SH-SY5Y (cell line): ENCODE results near the gene GPR153.
A peak's percentile ranks its signal among the peaks of the same experiment; 100 is the strongest.

ENCODE experiments used
- GATA2 ChIP-seq: IDR thresholded peaks from 2 replicates; pipeline ENCODE4 v1.6.1; 2011; ENCODE audit warnings: mild to moderate bottlenecking, low read depth, low read length
- GATA3 ChIP-seq: IDR thresholded peaks from 2 replicates; pipeline ENCODE4 v1.6.1; 2011; ENCODE audit warnings: low read depth, mild to moderate bottlenecking, low read length, moderate library complexity

Gene GPR153

DNA sequence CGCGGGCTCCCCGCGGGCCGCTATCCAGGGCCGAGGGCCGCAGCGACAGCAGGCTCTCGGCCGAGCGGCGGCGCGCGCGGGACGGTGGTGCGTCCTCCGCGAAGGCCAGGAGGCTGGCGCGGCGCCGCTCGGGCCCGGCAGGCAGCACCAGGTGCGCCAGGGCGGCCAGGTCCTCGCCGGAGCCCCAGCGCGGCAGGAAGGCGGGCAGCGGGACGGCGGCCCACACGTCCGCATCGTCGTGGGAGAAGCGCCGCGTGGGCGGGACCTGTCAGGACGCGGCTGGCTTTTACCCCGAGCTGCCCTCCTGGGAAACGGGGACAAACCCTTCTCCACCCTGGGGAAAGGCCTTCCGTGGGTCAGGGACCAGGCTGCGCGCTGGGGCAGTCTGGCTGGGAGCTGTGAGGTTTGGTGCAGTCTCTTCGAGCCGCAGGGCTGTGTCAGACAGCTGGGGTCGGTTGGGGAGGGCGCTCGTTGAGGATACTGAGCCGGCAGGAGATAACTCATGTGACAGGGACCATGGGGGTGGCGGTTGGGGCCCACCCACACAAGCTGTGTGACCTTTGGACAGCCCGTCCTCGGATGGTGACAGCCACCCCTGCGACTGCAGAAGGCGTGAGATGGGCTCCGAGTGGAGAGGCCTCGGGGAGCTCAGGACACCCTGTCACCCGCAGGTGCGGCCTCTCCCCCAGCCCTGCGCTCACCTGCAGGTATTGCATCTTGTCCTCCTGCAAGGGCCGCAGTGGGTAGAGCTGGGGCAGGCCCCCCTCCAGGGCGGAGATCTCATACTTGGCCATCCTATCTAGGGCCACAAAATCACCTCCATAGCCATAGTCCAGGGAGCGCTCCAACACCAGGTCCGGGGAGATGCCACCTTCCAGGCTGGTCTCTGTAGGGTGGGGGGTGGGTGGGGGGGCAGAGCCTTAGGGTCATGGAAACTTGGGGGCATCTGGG, 10.9 kb downstream of the GPR153 start:
- TF ChIP-seq GATA3 (no peak), GATA2 (no peak)

DNA sequence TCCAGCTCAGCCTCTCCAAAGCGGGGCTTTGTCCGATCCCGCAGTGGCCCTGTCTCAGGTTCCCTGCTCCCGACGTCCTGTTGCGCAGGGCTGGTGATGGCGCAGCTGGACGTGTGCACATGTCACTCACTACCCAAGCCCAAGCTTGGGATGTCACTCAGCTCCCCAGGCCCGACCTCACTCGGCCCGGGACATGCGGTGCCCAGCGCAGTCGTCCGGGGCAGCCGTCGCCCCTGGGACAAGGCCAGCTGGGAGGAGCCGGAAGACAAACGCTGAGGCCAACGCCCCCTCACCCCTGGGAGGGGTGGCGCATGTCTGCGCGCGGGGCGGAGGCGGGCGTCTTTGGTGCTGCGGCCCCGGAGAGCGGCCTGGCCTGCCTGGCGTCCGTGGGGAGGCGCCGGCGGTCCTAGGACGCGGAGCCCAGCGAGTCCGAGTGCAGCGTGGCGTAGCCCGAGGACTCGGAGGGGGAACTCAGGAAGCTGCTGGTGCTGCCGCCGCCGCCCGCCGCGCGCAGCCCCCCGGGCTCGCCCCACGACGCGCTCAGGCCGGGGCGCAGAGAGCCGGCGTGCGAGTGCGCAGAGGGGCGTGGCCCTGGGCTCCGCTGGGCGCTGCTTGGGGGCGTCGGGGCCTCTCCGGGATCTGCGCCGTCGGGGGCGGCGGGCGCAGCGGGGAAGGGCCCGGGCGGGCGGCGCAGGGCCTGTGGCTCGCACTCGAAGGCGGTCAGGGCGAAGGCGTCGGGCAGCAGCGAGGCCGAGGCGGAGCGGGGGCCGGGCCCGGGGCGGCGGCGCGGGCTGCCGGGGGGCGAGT, 11.8 kb downstream of the GPR153 start:
- TF ChIP-seq GATA3 (no peak), GATA2 (no peak)

DNA sequence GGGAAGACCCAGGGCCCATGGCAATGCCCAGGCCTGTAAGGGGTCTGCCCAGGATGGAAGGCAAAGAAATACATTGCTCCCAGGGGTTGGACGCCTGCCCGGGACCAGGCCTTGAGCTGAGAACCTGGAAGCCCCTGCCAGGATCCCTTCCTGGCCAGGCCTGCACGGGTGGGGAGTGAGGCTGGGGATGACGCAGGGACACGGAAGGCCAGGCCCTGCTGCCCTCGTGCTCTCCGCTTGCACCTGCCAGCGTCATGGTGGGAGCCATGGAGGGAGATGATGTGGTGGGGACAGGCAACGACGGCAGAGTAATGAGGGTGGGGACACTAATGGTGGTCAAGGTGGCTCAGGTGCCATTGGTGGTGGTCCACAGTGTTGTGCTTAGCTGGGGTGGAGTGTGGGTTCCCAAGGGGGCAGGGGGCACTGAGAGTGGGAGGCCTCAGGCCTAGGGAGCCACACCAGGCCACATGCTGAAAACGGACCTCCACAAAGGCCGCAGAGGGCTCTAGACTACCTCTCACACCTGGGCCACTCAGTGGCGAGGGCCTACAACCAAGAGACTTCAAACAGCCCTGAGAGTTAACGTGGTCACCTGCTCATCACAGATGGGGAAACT, 12.6 kb downstream of the GPR153 start:
- no peak for TF ChIP-seq GATA3
- no peak for TF ChIP-seq GATA2

DNA sequence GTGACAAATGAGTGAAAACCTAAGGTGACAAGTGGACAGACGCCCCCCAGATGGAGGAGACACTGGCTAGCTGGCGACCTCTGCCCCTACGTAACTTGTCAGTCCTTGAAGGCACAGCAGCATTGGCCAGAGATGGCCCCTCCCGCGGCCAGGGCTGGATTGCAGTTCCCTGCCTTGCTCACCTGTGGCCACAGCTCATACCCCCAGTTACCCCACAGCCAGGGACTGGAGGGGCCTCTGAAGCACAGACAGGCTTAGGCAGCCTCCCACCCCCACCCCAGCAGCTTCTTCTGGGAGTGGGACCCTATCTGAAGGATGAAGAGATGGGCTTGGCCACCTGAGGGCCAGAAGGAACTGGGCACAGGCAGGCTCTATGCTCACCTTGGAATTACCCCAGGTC, 13.2 kb downstream of the GPR153 start:
- TF ChIP-seq GATA3 (no peak), GATA2 (no peak)

DNA sequence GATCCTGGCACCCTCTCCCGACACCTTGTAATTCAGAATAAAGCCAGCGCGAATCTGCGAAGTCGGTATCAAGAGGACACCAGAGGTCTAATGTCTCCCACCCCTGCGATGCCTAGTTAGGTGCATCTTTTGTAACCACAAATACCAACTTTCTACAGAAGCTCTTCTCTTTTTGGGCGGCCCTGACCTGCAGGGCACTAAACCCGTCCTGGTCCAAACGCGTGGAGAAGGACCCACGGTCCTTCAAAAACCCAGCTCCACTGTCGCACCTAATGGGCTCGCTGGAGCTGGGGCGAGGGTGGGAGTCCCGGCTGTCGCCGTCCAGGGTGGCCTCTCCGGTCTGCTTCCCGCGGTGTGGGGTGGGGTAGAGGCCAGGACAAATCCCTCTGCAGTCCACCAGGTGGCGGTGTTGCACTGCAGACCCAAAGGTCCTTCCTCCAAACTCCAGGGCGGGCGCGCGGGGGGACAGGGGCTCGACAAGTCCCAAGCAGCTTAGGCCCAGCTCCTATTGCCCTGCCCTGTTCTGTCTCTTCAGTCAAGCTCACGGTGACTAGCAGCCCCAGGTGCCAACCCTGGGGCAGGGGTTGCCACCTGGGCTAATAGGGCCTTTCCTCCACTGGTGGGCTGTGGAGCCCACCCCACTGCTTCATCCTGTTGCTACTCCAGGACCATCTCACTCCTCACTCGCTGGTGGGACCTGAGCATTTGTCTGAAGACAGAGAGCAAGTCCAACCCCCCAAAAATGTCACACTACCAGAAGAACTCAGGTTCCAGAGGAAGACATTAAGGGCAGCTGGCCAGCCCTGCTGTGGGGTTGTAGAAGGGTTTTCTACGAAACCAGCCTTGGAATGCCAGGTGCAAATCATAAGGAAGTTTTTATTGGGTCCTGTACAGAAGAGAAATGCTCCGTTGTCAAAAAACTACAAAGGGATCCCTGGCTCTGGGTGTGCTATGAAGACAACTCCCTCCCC, 14.1 kb downstream of the GPR153 start:
- no peak for TF ChIP-seq GATA3
- no peak for TF ChIP-seq GATA2

DNA sequence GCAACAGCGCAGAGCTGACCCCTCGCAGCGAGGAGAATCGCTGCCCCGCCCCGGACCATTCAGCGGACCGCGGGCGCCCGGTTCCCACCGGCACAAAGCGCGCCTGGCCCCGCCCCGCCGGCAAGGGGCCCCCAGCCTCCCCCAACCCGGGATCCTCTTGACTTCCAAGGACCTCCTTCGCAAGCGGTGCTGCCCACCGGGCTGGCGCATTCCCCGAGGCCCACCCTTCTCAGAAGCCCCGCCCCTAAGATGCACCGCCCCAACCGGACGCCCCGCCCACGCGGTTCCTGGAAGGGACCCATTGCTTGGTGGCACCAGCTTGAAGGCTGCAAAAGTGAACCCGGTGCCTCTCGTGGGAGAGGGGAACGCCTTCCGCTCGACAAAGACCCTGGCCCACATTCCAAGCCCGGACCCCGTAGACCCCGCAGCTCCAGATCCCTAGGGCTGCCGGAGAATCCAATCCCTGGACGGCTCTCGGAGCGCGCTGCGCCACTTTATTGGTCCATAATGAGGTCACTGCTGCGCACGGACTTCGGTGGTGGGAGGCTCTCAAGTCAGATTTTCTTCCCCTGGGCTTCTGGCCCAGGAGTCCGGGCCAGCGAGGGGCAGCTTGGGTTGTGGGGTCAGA, 14.9 kb downstream of the GPR153 start:
- TF ChIP-seq GATA2 (no peak), GATA3 (no peak)

DNA sequence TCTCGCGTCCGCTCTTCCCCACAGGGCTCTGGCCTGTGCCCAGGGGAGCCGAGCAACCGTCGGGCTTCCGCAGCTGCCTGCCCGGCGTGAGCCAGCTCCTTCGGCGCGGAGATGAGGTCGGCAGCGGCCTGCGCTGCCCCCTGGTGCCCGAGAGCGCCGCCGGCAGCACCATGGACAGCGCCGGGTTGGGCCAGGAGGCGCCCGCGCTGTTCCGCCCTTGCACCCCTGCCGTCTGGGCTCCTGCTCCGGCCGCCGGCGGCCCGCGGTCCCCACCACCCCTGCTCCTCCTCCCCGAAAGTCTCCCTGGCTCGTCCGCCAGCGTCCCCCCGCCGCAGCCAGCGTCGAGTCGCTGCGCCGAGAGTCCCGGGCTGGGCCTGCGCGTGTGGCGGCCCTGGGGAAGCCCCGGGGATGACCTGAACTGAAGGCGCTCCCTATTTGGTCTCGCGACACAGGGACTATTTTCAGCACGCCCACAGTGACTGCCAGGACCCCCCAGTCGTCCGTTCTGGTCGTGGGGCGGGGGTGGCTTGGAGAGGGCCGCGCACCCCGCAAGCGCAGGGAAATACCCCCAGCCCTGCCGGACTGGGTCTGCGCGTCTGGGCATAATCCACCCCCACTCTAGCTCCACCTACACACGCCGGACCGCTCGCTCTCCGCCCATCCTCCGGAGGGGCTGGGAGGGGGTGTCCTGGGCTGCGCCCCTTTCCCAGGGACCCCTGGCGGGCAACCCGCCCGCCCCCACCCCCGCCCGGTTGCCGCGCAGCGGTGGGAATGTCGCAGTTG, 15.6 kb downstream of the GPR153 start:
- TF ChIP-seq GATA3 (no peak), GATA2 (no peak)

DNA sequence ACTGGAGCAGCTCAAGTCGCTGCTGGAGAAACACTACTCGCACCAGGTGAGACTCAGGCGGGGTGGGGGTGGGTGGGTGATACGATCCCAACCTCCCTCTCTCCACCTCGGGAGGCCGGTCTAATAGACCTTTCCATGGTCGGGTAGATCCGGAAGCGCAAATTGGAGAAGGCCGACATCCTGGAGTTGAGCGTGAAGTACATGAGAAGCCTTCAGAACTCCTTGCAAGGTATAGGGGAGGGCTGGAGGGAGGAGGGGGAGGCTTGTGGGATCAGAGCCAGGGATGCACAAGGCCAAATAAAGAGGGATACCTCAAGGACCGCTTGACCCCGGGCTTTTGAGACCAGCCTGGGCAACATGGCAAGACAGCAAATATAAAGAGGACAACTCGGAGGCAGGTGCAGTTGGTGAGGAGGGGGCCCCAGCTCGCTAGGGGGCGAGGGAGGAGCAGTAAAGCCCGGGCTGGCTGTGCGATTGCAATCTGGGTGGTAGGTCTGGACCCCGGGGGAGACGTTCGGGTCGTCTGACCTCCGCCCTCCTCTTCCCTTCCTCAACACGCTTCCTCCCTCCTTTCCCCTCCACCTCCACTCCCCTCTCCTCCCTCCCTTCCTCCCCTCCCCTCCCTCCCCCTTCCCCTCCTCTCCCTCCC, 16.4 kb downstream of the GPR153 start:
- peak; percentile 43; the same call in 1 of the 2 replicates for TF ChIP-seq GATA2
- no peak for TF ChIP-seq GATA3

DNA sequence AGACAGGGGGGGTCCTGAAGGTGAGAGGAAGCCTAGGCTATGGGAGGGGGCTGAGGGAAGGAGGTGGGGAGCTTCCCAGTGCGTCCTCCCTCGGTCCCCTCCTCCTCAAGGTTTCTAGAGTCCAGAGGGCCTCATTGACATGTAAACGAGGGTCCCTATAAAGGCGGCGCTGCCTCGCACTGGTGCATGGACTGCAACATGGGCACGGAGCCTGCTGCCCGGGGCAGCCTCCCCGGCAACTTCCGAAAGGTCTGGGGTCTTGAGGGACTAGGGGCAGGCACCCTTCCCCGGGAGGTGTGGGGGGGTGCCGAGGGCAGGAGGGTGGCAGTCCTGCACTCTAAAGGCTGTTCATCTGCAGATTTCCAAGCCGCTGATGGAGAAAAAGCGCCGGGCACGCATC, 16.9 kb downstream of the GPR153 start, which contains the start of gene HES3:
Gene HES3, plus strand, starts transcription at position 187 of the 400 bp plus-strand sequence. Its CDS starts 187 bp downstream, at position 374.
- TF ChIP-seq GATA3 (no peak), GATA2 (no peak)

DNA sequence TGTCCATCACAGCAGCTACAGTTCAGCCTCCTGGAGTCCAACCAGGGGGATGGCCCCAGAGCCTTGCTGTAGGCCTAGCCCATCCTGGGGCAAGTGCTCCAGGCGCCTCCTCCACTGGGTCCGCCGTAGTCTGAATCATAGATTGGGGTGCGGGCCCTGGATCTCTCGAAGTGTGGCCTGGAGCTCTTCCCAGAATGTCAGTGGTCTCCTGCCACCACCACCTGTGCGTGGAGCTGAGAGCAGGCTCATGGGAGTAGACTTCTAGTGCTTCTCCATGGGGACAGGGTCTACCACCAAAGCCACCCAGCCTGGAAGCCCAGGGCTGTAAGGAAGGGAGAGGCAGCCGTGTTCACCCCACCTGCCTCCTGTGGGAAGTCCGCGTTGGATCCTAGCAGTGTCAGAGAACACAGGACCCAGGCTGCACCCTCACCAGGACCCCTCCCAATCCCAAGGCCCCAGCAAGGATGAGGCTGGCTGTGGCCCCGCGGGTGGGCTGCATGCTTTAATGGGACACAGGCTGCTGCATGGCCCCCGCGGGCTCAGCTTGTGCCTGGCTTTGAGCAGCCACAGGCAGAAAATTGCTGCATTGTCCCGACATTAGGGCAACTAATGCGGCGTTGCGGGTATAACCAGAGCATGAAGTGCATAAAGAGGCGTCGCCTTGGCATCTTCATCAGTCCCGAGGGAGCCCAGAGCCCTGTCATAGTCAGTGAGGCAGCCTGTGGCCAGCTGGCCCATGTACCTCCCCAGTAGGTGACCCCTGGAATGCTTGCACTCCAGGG, 17.7 kb downstream of the GPR153 start:
- no peak for TF ChIP-seq GATA2
- TF ChIP-seq GATA3: no peak

DNA sequence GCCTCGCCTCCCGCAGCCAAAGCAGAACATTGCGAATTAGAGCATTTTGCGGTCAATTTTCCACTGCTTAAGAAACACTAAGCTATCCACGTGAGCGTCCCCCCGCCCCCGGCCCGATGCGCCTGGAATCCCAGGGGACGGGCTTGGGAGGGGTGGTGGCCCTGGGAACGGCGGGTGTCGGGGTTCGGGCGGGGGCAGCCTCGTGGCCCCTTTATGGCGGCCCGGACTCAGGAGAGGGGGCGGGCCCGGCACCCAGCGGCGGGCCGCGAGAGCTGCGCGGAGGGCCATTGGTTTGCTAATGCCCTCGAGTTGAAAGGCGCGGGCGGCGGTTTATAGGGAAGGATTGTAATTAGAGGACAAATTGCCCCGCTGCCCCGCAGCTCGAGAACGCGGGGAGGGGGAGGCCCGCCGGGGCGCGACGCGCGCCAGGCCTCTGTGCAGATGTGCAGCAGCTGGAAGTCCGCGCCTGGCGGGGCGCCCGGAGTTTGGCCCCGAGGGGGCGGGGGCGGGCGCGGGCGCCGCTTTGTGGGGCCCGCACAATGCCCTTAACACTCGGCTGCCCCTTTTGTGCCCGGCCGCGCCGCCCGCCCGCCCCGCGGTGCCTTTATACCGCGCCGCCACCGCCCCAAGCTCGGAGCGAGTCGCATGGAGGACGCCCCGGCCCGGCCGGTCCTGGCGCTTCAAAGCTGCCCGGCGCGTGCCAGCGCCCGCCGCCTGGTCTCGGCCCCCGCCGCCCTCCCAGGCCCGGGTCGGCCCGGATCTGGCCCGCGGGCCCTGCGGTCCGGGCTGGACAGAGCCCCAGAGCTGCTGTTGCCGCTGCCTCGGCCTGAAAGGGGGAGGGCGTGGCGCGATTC, 18.8 kb downstream of the GPR153 start:
- TF ChIP-seq GATA2 (no peak), GATA3 (no peak)
